ENCODE data around the gene LEF1. TPM values are rescaled to one million over a fixed set of nuclear protein-coding genes. Genes with fewer than 3 reads are reported as not detected.

The LEF1 gene
- total RNA-seq, 6 donors from 2014 or later: 3.3 to 10.0 (median 5.6) TPM

DNA sequence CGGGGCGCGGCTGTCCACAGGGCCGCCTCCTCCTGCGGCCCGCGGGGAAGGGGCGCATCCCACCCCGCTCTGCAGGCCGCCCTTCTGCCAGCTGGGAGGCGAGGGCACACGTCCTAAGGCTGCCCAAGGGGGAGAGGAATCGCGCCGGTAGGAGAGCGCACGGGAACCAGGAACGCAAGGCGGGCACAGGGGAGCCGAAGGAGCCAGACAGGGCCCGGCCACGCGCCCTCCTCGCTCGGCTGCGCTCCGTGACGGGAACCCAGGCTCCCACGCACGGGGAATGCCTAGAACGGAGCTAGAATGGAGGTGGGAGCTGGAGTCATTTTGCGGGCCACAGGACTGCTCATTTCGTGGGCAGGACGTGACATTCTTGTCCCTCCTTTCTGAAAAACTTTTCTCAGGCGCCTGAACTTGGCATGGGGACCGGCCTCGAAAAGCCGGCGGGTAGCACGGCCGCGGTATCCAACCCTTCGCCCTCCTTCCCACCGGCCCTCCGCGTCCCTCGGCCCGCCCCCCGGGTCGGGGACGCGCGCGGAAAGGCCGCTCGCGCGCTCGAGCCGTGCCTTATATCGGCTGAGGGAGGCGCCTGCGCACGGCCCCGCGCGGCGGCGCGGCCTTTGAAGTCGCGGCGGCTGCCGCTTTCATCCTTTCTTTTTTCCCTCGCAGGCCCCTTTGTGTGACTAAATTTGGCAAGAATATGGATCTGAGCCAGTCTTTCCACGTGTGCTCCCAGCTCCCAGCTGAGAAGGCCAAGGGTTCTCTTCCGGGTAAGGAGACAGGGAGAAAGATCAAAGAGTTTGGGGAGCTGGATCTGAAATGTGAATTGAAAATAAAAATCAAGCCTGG is 4.2 kb upstream of the LEF1 start:
- no peaks in the 10 kb centered on the region for H3K36me3 ChIP-seq
- 1% methylated on average over 18 to 62 of the region's 77 CpGs for WGBS, 2 donors
- peaks cover 20 to 42% (median 35%) of the 10 kb centered on the region in 4 donors for H3K4me1 ChIP-seq
- H3K9me3 ChIP-seq: no peaks in the 10 kb centered on the region
- peak; percentile 60 to 83 for ATAC-seq (ENCODE audit: low FRiP score in 2 of 2)
- peak in 1 of 2 donors; percentile 14 for TF ChIP-seq POLR2AphosphoS5 (IDR thresholded peaks at IDR 0.05)
- no peak for TF ChIP-seq EP300 (IDR thresholded peaks at IDR 0.05)
- peak in 1 of 6 experiments; percentile 6 for TF ChIP-seq CTCF (IDR thresholded peaks at IDR 0.05)
- TF ChIP-seq POLR2A (IDR thresholded peaks at IDR 0.05): peak in 1 of 4 donors; percentile 14
- H3K27ac ChIP-seq: peak overlapping the region; percentile 69 to 83 (median 72)
- peak in 1 of 2 donors; percentile 92 for DNase-seq
- H3K4me3 ChIP-seq: peak overlapping the region; percentile 56 to 67 (median 62)
- H3K27me3 ChIP-seq: peaks cover 0 to 32% (median 15%) of the 10 kb centered on the region in 4 donors

- ATAC-seq (ENCODE audit: low FRiP score in 2 of 2): peak; percentile 47 to 61
- TF ChIP-seq POLR2A (IDR thresholded peaks at IDR 0.05) (no peak), CTCF (IDR thresholded peaks at IDR 0.05) (peak in 3 of 6 experiments; percentile 12 to 37 (median 16))
- Histone ChIP-seq H3K9me3 (no peaks in the 10 kb centered on the region), H3K27me3 (peaks cover 0 to 39% (median 16%) of the 10 kb centered on the region in 4 donors), H3K36me3 (no peaks in the 10 kb centered on the region), H3K27ac (peak overlapping the region; percentile 69 to 83 (median 72)), H3K4me1 (peaks cover 23 to 49% (median 39%) of the 10 kb centered on the region in 4 donors), H3K4me3 (peak overlapping the region; percentile 56 to 67 (median 62))
- peak in 1 of 2 donors; percentile 86 for DNase-seq
- WGBS, 2 donors: 4 to 5% methylated on average over 21 to 35 of the region's 43 CpGs
Observed at GRCh38 chr4:108172231-108172752, 3.6 kb upstream of the LEF1 start.

DNA sequence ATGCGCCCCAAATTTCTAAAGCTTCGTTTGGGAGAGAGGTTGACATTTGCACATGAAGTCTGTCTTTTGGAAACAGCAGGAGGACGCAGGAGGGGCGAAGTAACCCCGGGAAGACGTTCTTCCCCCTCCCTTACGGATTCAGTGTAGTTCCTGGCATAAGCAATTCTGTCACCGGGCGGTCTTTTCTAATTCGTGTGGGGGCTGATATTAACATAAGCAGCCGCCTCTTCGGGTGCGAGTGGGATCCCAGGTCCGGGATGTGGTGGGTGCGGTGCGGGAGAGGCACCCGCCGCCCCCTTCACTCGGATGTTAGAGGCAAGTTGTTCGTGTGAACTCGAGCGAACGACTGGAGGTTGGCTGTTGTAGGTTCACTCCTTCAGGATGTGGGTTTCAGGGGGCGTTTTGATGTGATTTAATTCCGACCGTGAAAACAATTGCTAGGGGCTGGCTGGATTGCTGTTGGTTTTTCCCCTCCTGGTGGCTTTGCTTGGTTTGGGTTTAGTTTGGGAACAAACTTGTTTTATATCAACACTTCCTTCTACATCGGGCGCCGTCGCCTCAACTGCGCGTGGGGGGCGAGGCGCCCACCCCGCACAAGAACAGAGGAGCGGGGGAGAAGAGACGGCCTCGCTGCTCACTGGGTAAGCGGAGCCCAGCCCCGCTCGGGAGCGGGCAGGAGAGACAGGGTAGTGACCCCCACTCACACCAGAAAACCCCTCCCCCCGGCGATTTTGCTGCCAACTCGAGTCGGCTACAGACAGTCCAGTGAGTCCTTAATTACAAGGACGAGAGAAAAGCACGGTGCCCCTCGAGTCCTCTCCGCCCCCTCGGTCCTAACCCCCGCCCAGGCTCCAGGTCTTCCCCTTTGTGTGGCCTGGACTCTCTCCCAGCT is 2.9 kb upstream of the LEF1 start:
- Histone ChIP-seq H3K36me3 (no peaks in the 10 kb centered on the region), H3K27ac (peak overlapping the region in 3 of 4 donors; percentile 33 to 70 (median 69)), H3K9me3 (no peaks in the 10 kb centered on the region), H3K27me3 (peaks cover 0 to 44% (median 22%) of the 10 kb centered on the region in 4 donors), H3K4me1 (peaks cover 27 to 56% (median 46%) of the 10 kb centered on the region in 4 donors), H3K4me3 (peak overlapping the region in 3 of 4 donors; percentile 56 to 65 (median 58))
- no peak for TF ChIP-seq POLR2AphosphoS5 (IDR thresholded peaks at IDR 0.05)
- TF ChIP-seq POLR2A (IDR thresholded peaks at IDR 0.05): no peak
- TF ChIP-seq CTCF (IDR thresholded peaks at IDR 0.05): no peak
- TF ChIP-seq EP300 (IDR thresholded peaks at IDR 0.05): no peak
- DNase-seq (peak in 1 of 2 donors; percentile 76), ATAC-seq (ENCODE audit: low FRiP score in 2 of 2) (no peak)
- 12 to 15% methylated on average over 35 to 52 of the region's 52 CpGs for WGBS, 2 donors

- WGBS, 2 donors: 35 to 40% methylated on average over 8 of the region's 8 CpGs
- no peak for ATAC-seq (ENCODE audit: low FRiP score in 2 of 2)
- peaks cover 28 to 61% (median 49%) of the 10 kb centered on the region in 4 donors for H3K4me1 ChIP-seq
- no peak for TF ChIP-seq POLR2AphosphoS5 (IDR thresholded peaks at IDR 0.05)
- H3K4me3 ChIP-seq: no peak overlapping the region
- no peaks in the 10 kb centered on the region for H3K9me3 ChIP-seq
- DNase-seq: no peak
- peaks cover 0 to 50% (median 25%) of the 10 kb centered on the region in 4 donors for H3K27me3 ChIP-seq
- H3K27ac ChIP-seq: no peak overlapping the region
- no peaks in the 10 kb centered on the region for H3K36me3 ChIP-seq
Observed at GRCh38 chr4:108170631-108171338, 2.1 kb upstream of the LEF1 start.
